Sigmoid colon (tissue), 7 donors: ENCODE results near the gene CAPN13. TPM values are rescaled to one million over a fixed set of nuclear protein-coding genes. Genes with fewer than 3 reads are reported as not detected.
A peak's percentile ranks its signal among the peaks of the same experiment; 100 is the strongest.

Source experiments
- DNase-seq: peaks from one replicate; pipeline ENCODE4 v3.0.0-alpha.2; 2019
- H3K27ac ChIP-seq, 4 donors: fragments of 200-600 bp; sonication (generic); one replicate each; pipeline ENCODE4 v1.5.1; 2016 to 2019; ENCODE audit warnings: mild to moderate bottlenecking in 1 of 4
- H3K27me3 ChIP-seq, 3 donors: fragments of 200-600 bp; sonication (generic); one replicate each; pipeline ENCODE4 v1.5.1; 2019; ENCODE audit warnings: mild to moderate bottlenecking in 1 of 3
- H3K36me3 ChIP-seq, 4 donors: fragments of 200-600 bp; sonication (generic); one replicate each; pipeline ENCODE4 v1.5.1; 2016 to 2019
- H3K4me1 ChIP-seq, 4 donors: fragments of 200-600 bp; sonication (generic); one replicate each; pipeline ENCODE4 v1.5.1; 2017 to 2019
- H3K4me3 ChIP-seq, 4 donors: fragments of 200-600 bp; sonication (generic); one replicate each; pipeline ENCODE4 v1.5.1; 2017 to 2019; ENCODE audit warnings: mild to moderate bottlenecking in 2 of 4, moderate library complexity in 1 of 4
- H3K9me3 ChIP-seq, 4 donors: fragments of 200-600 bp in 3 of 4; sonication (generic) in 3 of 4; one replicate each; pipeline versions ENCODE4 v1.5.1 to v1.6.1; 2013 to 2019
- CTCF ChIP-seq, 4 experiments: fragments of 450-650 bp in 3 of 4; fragments of 200-600 bp in 1 of 4; IDR thresholded peaks; one replicate each; pipeline ENCODE4 v1.5.1; 2016 to 2019; ENCODE audit warnings: antibody characterized with exemption in 4 of 4, mild to moderate bottlenecking in 3 of 4, moderate library complexity in 2 of 4
- EP300 ChIP-seq, 4 donors: sonication (generic); formaldehyde crosslinking; IDR thresholded peaks; one replicate each; pipeline ENCODE4 v1.6.1; 2017; ENCODE audit warnings: antibody characterized with exemption in 4 of 4
- POLR2A ChIP-seq, 2 donors: fragments of 450-650 bp; IDR thresholded peaks; one replicate each; pipeline ENCODE4 v1.6.1; 2016; ENCODE audit warnings: antibody characterized with exemption in 2 of 2, mild to moderate bottlenecking in 2 of 2, moderate library complexity in 2 of 2
- POLR2AphosphoS5 ChIP-seq, 4 donors: sonication (generic); formaldehyde crosslinking; IDR thresholded peaks; one replicate each; pipeline ENCODE4 v1.6.1; 2017; ENCODE audit warnings: antibody characterized with exemption in 4 of 4
- WGBS, 2 donors: extraction: QIAGEN DNeasy Blood & Tissue Kit; methylation state at CpG; one replicate each; pipeline ENCODE4 v1.1.7; 2013; 5-methylcytosine and 5-hydroxymethylcytosine counted together
- intact Hi-C: fragments of 100-400 bp; cut with DNase I; formaldehyde crosslinking; loops from one replicate; pipeline ENCODE4 v1.15.1; 2023
- polyA plus RNA-seq, 3 donors: library from polyadenylated mRNA; stranded (reverse); fragments of 200-250 nt; gene quantifications; one replicate each; pipeline ENCODE4 v1.2.3, GENCODE V29; 2013
- total RNA-seq, 4 donors: library from RNA; depleted of rRNA; stranded (reverse); fragments of >200 nt; gene quantifications; one replicate each; pipeline ENCODE4 v1.1.0, GENCODE V29; 2016
- donor health status: healthy with polysubstance abuse.
- donor health status: Bipolar disorder and iron deficiency.
- donor health status: healthy.

Gene CAPN13
- total and polyA plus RNA-seq, 7 donors = 11.4 to 17.3 (median 12.2) TPM; not detected in 4

DNA sequence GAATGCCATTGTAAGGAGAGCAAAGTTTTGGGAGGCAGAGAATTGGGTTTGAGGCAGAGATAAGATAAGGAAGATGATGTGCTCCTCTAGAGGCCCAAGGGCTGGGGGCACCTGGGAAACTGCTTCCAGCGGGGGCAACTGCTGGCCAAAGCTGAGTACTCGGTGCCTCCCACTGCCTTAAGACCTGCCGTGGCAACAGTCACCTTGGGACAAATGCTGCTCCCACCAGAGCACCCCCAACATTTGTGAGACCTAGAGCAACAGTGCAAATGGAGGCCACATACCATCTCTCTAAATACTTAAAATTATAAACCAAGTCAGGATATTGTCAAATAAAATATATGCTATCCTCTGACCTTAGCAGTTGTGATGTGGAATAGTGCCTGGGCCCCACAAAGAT is 127.1 kb downstream of the CAPN13 start:
- WGBS, 2 donors = 94 to 95% methylated on average over 3 of the region's 3 CpGs
- DNase-seq = peak; percentile 40
- TF ChIP-seq POLR2AphosphoS5 (IDR thresholded peaks at IDR 0.05) (no peak), POLR2A (IDR thresholded peaks at IDR 0.05) (no peak), EP300 (IDR thresholded peaks at IDR 0.05) (no peak)
- Histone ChIP-seq H3K36me3 (no peaks in the 10 kb centered on the region), H3K9me3 (no peaks in the 10 kb centered on the region), H3K27me3 (no peaks in the 10 kb centered on the region), H3K4me3 (no peak overlapping the region), H3K4me1 (no peaks in the 10 kb centered on the region), H3K27ac (no peak overlapping the region)
- intact Hi-C loops = no loop called here

GRCh38 chr2:30679426-30680088 is 127.7 kb downstream of the CAPN13 start:
- H3K27ac ChIP-seq = no peak overlapping the region
- no peaks in the 10 kb centered on the region for H3K27me3 ChIP-seq
- no peak overlapping the region for H3K4me3 ChIP-seq
- 83 to 88% methylated on average over 12 of the region's 12 CpGs for WGBS, 2 donors
- H3K9me3 ChIP-seq = no peaks in the 10 kb centered on the region
- intact Hi-C loops = no loop called here
- TF ChIP-seq CTCF (IDR thresholded peaks at IDR 0.05) (no peak), POLR2A (IDR thresholded peaks at IDR 0.05) (no peak), POLR2AphosphoS5 (IDR thresholded peaks at IDR 0.05) (no peak), EP300 (IDR thresholded peaks at IDR 0.05) (no peak)
- no peaks in the 10 kb centered on the region for H3K4me1 ChIP-seq
- no peaks in the 10 kb centered on the region for H3K36me3 ChIP-seq
- peak; percentile 42 for DNase-seq

DNA sequence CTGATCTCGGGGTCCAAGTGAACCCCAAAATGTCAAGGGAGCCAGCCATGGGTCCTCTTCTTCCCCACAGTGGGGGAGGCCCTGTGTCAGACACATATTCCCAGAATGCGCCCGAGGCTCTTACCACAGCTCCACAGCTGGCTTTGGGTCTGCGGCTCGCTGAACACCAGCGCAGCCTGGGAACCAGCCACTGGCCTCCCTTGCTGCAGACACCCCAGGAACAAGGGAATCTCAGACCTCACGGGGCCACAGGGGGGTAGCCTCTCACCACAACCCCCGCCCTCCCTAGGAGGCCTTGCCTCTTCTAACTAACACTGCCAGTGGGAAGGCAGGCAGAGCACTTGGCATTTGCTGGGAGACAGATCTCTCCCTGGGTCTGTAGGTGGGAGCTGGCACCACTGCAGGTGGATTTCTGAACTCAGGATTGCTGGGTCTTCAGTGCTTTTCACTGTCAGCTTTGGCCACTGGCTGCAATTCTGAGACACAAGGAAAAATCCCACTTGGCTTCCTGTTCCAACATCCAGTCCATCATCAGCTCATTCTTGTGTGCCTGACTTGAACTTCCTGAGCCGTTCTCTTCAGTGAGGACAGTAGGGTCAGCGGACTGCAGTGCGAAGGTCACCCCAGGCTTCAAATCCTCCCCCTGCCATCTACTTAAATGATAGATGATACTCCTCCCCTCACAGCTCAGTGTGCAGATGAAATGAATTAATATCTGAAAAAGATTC is 128.7 kb downstream of the CAPN13 start:
- Histone ChIP-seq H3K4me1 (no peaks in the 10 kb centered on the region), H3K36me3 (no peaks in the 10 kb centered on the region), H3K27me3 (no peaks in the 10 kb centered on the region), H3K4me3 (no peak overlapping the region), H3K27ac (no peak overlapping the region), H3K9me3 (no peaks in the 10 kb centered on the region)
- 83 to 84% methylated on average over 11 of the region's 11 CpGs for WGBS, 2 donors
- intact Hi-C loops = no loop called here
- DNase-seq = peak; percentile 40
- TF ChIP-seq EP300 (IDR thresholded peaks at IDR 0.05) (no peak), POLR2A (IDR thresholded peaks at IDR 0.05) (no peak), CTCF (IDR thresholded peaks at IDR 0.05) (no peak), POLR2AphosphoS5 (IDR thresholded peaks at IDR 0.05) (no peak)

- no peaks in the 10 kb centered on the region for H3K27me3 ChIP-seq
- TF ChIP-seq POLR2AphosphoS5 (IDR thresholded peaks at IDR 0.05) (no peak), EP300 (IDR thresholded peaks at IDR 0.05) (no peak), CTCF (IDR thresholded peaks at IDR 0.05) (no peak), POLR2A (IDR thresholded peaks at IDR 0.05) (no peak)
Measured at GRCh38 chr2:30677861-30678385, 129.3 kb downstream of the CAPN13 start.

GRCh38 chr2:30677231-30677630 is 130.0 kb downstream of the CAPN13 start:
- DNase-seq = no peak
- Histone ChIP-seq H3K9me3 (no peaks in the 10 kb centered on the region), H3K36me3 (no peaks in the 10 kb centered on the region), H3K27ac (no peak overlapping the region), H3K4me1 (no peaks in the 10 kb centered on the region), H3K4me3 (no peak overlapping the region), H3K27me3 (no peaks in the 10 kb centered on the region)
- TF ChIP-seq POLR2A (IDR thresholded peaks at IDR 0.05) (no peak), POLR2AphosphoS5 (IDR thresholded peaks at IDR 0.05) (no peak), CTCF (IDR thresholded peaks at IDR 0.05) (no peak), EP300 (IDR thresholded peaks at IDR 0.05) (no peak)
- intact Hi-C loops = no loop called here

More at GRCh38 chr2:30677861-30678385, 129.3 kb downstream of the CAPN13 start:
- Histone ChIP-seq H3K9me3 (no peaks in the 10 kb centered on the region), H3K4me3 (no peak overlapping the region), H3K4me1 (no peaks in the 10 kb centered on the region), H3K36me3 (no peaks in the 10 kb centered on the region), H3K27ac (no peak overlapping the region)
- DNase-seq = peak; percentile 49
- 89 to 90% methylated on average over 5 of the region's 5 CpGs for WGBS, 2 donors
- intact Hi-C loops = no loop called here
